GM21529 (cell line): ENCODE results near the gene VPS18.
"Not testable (repeated sequence)": the region's sequence is repeated elsewhere in the genome, so short reads cannot be mapped to it uniquely, and the experiment has no call there.

Source experiments
- ATAC-seq: cut with Tn5 transposase; IDR thresholded peaks from one replicate; pipeline ENCODE4 v1.9.1; 2021; ENCODE audit not compliant: unreplicated experiment

The VPS18 gene

DNA sequence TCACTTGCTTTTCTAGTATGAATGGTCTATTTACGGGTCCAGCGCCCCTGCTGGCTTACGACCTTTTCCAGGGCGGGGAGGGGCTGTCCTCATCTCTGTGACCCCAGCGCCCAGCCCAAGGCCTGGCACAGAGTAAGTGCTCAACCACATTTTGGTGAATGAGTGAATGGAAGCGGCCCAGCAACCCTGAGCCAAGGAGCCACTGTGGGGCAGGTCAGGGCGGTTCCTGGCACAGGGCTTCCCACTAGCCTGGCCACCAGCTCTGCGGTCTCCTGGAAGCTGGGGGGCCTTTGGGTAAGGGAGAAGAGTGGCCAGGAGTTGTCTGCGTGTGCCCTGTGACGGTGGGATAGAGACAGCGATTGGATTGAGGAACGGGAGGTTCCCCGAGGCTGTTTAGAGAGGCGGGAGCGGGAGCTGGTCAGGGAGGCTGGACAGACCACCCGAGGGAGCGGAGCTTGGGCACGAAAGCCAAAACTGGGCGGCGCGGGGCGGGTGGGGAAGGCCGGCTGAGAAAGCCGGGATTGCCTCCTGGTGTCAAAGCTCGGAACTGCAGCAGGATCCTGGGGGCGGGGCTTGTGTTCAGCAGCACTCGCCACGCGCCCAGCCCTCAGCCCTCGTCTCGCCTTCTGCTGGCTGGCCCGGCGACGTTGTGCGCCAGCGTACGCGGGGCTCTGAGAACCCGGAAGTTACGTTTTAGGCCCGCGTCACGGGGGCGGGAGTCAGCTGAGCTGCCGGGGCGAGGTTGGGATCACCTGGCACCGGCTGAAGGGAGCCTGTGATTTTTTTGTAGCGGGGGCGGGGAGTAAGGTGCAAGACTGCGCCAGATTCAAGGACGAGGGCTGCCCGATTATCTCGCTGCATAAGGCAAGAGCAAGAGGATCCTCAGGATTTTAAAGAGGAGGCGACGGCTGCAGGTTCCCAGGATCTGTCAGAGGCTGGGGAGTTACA is at the start of gene VPS18:
TSS of gene VPS18 (plus strand) at position 718 of the 948 bp plus-strand sequence. CDS start 319 bp downstream, outside the sequence.
- ATAC-seq = peak; percentile 82

DNA sequence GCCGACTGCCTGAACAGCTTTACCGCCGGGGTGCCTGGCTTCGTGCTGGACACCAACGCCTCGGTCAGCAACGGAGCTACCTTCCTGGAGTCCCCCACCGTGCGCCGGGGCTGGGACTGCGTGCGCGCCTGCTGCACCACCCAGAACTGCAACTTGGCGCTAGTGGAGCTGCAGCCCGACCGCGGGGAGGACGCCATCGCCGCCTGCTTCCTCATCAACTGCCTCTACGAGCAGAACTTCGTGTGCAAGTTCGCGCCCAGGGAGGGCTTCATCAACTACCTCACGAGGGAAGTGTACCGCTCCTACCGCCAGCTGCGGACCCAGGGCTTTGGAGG is 49.6 kb upstream of the VPS18 start:
- no peak for ATAC-seq

DNA sequence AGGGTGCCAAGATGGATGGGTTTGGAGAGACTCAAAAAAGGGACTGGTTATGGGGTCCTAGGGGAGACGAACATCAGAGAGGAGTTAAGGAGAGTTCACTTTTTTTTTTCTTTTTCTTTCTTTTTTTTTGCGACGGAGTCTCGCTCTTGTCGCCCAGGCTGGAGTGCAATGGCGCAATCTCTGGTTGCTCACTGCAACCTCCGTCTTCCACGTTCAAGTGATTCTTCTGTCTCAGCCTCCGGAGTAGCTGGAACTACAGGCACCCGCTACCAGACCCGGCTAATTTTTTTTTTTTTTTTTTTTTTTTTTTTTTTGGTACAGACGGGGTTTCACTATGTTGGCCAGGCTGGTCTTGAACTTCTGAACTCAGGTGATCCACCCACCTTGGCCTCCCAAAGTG is 49.2 kb upstream of the VPS18 start:
- no peak for ATAC-seq

- ATAC-seq = no peak
Measured at GRCh38 chr15:40845511-40846284, 48.6 kb upstream of the VPS18 start.

DNA sequence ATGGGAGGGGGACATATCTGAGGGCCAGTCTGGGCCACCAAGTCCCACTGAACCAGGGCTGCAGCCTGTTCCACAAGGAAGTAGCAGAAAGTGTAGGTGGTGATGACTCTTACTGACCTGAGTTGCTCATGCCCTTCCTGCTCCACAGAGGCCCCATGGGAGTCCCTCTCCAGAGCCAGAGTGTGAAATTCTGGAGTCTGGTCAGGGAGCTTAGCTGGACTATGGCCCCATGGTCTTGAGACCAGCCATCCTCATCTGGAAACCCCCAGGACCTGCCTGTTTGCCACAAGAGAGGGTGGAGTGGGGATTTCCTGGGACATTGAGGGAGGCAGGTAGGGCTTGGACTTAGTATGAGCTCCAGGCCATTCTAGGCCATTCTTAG is 47.4 kb upstream of the VPS18 start:
- ATAC-seq = peak; percentile 10

GRCh38 chr15:40847223-40847961 is 46.9 kb upstream of the VPS18 start:
- ATAC-seq = peak; percentile 69

DNA sequence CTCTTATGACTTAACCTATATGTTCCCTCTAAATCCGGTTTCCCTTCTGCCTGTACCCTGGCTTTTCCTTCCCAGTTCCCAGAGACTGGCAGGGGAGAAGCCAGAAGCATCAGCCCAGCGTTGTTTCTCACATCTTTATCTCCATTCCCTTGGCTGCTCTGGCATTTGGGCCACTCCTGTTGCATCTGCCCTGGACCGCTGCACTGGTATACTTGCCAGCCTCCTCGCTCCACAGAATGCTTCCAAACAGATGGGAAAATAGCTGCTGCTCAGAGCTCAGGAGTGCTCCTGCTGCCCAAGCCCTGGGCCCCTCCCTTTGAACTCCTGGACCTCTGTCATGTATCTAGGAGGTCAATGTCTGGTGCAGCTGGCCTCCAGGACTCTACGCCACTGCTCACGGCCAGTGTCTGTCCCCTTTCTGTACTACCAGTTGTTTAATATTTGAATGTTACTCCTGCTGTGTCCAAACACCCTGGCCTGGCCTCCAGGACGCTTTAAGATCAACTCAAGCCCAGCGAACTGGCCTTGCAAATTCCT is 43.6 kb upstream of the VPS18 start:
- no peak for ATAC-seq

DNA sequence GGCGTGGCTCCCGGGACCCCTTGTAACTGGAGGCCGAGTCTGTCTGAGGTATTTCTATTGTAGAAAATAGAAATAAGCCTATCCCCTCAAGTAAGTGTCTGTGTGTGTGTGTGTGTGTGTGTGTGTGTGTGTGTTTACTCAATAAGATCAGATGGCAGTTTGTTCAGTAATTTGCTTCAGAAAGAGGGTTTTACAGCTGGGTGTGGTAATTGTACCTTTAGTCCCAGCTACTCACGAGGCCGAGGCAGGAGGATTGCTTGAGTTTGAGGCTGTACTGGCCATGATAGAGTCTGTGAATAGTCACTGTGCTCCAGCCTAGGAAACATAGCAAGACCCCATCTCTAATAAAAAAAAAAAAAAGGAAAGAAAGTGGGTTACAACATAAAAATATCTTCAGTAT is 41.7 kb upstream of the VPS18 start:
- no peak for ATAC-seq

DNA sequence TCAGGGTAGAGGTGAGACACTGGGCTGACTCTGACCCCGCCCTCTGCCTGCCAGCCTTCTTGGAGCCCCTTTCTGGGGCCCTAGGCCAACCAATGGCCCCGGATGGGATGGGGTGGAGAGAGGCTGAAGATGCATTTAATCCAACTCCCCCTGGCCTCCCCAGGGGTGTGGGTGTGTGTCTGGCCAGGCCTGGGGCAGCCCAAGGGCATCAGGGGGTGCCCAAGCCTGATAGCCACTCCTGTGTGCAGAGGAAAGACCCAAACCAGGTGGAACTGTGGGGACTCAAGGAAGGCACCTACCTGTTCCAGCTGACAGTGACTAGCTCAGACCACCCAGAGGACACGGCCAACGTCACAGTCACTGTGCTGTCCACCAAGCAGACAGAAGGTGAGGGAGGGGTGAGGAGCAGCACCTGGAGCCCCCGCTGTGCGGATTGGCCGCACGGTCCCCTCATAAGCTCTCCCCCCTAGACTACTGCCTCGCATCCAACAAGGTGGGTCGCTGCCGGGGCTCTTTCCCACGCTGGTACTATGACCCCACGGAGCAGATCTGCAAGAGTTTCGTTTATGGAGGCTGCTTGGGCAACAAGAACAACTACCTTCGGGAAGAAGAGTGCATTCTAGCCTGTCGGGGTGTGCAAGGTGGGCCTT is 40.9 kb upstream of the VPS18 start:
- no peak for ATAC-seq

DNA sequence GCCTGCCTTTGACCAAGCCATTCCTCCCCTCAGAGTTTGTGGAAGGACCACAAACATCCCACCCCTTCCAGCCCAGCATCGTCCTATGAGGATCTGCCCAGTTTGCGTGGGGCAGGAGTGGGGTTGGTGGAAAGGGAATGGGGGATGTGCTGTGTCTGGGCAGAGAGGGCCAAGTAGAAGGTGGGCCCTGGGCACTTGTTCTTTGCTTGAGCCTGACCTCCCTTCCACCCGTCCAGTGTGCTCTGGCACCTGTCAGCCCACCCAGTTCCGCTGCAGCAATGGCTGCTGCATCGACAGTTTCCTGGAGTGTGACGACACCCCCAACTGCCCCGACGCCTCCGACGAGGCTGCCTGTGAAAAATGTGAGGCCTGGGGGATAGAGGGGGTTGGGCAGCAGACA is 40.1 kb upstream of the VPS18 start:
- ATAC-seq = no peak

DNA sequence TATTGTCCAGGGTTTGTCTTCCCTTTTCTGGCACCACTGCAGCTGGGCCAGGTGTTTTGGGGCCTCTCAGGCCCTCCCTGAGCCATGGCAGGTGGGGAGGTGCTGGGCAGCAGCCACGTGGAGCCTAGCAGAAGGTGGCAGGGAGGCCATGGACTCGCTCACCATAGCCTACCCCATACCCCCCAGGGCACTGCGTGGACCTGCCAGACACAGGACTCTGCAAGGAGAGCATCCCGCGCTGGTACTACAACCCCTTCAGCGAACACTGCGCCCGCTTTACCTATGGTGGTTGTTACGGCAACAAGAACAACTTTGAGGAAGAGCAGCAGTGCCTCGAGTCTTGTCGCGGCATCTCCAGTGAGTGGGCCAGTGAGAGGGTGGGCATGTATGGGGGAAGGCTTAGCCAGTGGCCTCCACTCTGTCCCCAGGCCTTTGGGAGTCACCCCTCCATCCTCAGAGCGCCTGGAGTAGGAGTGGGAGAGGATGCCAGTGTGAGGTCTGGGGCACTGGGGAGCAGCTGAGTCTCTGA is 38.5 kb upstream of the VPS18 start:
- no peak for ATAC-seq

DNA sequence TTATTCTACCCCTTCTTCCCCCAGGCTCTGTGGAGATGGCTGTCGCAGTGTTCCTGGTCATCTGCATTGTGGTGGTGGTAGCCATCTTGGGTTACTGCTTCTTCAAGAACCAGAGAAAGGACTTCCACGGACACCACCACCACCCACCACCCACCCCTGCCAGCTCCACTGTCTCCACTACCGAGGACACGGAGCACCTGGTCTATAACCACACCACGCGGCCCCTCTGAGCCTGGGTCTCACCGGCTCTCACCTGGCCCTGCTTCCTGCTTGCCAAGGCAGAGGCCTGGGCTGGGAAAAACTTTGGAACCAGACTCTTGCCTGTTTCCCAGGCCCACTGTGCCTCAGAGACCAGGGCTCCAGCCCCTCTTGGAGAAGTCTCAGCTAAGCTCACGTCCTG is 37.5 kb upstream of the VPS18 start:
- no peak for ATAC-seq

GRCh38 chr15:40857601-40858341 is 36.5 kb upstream of the VPS18 start:
- ATAC-seq = peak; percentile 78

GRCh38 chr15:40858706-40859105 is 35.5 kb upstream of the VPS18 start:
- no peak for ATAC-seq

DNA sequence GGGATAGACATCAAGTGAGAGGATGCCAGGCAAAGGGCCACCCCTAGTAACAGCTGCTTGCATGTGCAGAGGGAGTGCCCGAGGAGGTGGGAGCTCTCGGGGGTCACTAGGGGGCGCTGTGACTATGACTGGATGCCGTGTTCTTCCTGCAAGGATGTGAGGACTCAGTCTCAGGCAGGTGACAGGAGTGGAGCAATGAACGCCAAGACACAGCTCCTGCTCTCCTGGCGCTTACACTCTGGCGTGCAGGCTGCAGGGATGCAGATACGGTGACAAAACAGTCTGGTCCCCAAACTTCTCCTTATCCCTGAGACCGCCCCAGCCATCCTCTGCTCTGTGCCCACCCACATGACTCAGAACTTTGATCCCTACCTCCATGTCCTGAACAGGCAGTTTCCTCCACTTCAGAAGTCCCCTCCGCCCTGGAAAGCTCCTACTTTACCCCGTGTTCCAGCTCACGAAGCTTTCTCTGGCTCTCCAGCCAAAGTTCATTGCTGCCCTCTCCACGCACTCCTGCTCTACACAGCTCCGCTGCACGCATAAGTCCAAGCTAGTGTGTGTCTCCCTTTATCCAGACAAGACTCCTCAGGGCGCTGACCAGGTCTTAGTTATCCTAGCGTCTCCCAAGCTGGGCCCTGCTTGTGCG is 34.9 kb upstream of the VPS18 start:
- peak; percentile 65 for ATAC-seq

DNA sequence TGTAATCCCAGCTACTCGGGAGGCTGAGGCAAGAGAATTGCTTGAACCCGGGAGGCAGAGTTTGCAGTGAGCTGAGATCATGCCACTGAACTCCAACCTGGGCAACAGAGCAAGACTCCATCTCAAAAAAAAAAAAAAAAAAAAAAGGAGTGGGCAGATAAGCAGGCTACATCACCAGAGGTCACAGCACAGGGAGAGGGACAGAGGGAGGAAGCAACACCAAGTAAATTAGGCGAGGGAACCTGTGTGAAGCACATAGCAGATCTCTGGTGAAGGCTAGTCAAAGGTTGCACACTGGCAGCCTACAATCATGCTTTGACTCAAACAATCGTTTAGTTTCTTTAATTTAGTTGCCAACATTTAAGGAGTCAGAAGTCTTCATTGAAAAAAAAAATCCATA is 33.1 kb upstream of the VPS18 start:
- not testable (repeated sequence) for ATAC-seq

- no peak for ATAC-seq
Measured at GRCh38 chr15:40863660-40864270, 30.5 kb upstream of the VPS18 start.

- no peak for ATAC-seq
Measured at GRCh38 chr15:40867199-40867598, 27.1 kb upstream of the VPS18 start.

DNA sequence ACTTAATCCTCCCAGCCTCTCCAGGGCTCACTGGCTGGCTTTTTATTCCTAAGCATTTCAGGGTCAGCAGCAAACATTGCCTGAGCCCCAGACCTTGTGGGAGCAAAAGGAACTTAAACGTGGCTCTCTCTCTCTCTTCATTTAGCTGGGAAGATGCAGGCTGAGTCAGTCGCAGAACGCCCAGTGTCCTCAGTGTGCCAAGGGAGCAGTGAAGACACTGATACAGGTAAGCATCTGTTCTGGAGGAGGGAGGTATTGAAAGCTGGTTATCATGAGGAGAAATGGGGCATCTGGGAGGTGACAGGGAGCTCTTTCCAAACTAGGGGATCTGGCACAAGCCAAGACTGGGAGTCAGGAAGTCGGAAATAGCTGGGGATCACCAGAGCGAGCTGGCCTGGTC is 24.6 kb upstream of the VPS18 start:
- no peak for ATAC-seq
